MM.1S (cell line): Measurements from ENCODE around the gene FRAT1.

Source experiments
- DNase-seq: peaks from one replicate; pipeline ENCODE4 v3.0.0-alpha.2; 2015
- H2AFZ ChIP-seq: fragments of 300-600 bp; sonication (generic); 2 replicates; pipeline ENCODE4 v1.6.0; 2016; ENCODE audit warnings: antibody characterized with exemption, low read length
- H3F3A ChIP-seq: fragments of 300-600 bp; sonication (generic); 2 replicates; pipeline ENCODE4 v1.6.1; 2016; ENCODE audit warnings: mild to moderate bottlenecking, antibody characterized with exemption, low read length, moderate library complexity, mixed read lengths; ENCODE audit not compliant: insufficient read depth
- H3K27ac ChIP-seq: fragments of 300-600 bp; sonication (generic); 2 replicates; pipeline ENCODE4 v1.5.1; 2016; ENCODE audit warnings: mild to moderate bottlenecking, low read length
- H3K27me3 ChIP-seq: fragments of 300-600 bp; sonication (generic); replicated peaks from 2 replicates; pipeline ENCODE4 v1.6.0; 2016; ENCODE audit warnings: low read length; ENCODE audit not compliant: insufficient read depth
- H3K36me3 ChIP-seq: fragments of 300-600 bp; sonication (generic); replicated peaks from 2 replicates; pipeline ENCODE4 v1.6.1; 2016; ENCODE audit warnings: mild to moderate bottlenecking, low read length, mixed read lengths; ENCODE audit not compliant: insufficient read depth
- H3K4me1 ChIP-seq: fragments of 300-600 bp; sonication (generic); 2 replicates; pipeline ENCODE4 v1.6.1; 2016; ENCODE audit warnings: low read length, mixed read lengths
- H3K4me2 ChIP-seq: fragments of 300-600 bp; sonication (generic); 2 replicates; pipeline ENCODE4 v1.6.0; 2016; ENCODE audit warnings: low read depth, low read length
- H3K4me3 ChIP-seq: fragments of 300-600 bp; sonication (generic); 2 replicates; pipeline ENCODE4 v1.5.1; 2016; ENCODE audit warnings: low read length, mixed read lengths
- H3K79me2 ChIP-seq: fragments of 300-600 bp; sonication (generic); 2 replicates; pipeline ENCODE4 v1.6.1; 2016; ENCODE audit warnings: mixed run types, low read length, mixed read lengths
- H3K9ac ChIP-seq: fragments of 300-600 bp; sonication (generic); 2 replicates; pipeline ENCODE4 v1.6.1; 2016; ENCODE audit warnings: low read length, mixed read lengths
- H3K9me2 ChIP-seq: fragments of 300-600 bp; sonication (generic); replicated peaks from 2 replicates; pipeline ENCODE4 v1.6.1; 2016; ENCODE audit warnings: mild to moderate bottlenecking, low read length, mixed read lengths; ENCODE audit not compliant: insufficient read depth
- H3K9me3 ChIP-seq: fragments of 300-600 bp; sonication (generic); replicated peaks from 2 replicates; pipeline ENCODE4 v1.6.1; 2016; ENCODE audit warnings: mild to moderate bottlenecking, low read length, mixed read lengths; ENCODE audit not compliant: insufficient read depth
- H4K20me1 ChIP-seq: fragments of 300-600 bp; sonication (generic); 2 replicates; pipeline ENCODE4 v1.6.1; 2016; ENCODE audit warnings: mild to moderate bottlenecking, low read length, moderate library complexity, mixed read lengths; ENCODE audit not compliant: insufficient read depth
- CTCF ChIP-seq: fragments of 300-600 bp; sonication (generic); IDR thresholded peaks from 2 replicates; pipeline ENCODE4 v1.5.1; 2016; ENCODE audit warnings: antibody characterized with exemption, low read length, mixed read lengths
- EZH2 ChIP-seq: fragments of 300-600 bp; sonication (generic); optimal IDR thresholded peaks from 2 replicates; pipeline ENCODE3; 2017; ENCODE audit warnings: low read depth, mild to moderate bottlenecking, antibody characterized with exemption, low read length, mixed read lengths
- EZH2phosphoT487 ChIP-seq: fragments of 300-600 bp; sonication (generic); IDR thresholded peaks from 2 replicates; pipeline ENCODE4 v1.6.1; 2018; ENCODE audit warnings: antibody characterized with exemption, low read length

The FRAT1 gene

GRCh38 chr10:97347317-97347716 lies 28.2 kb downstream of the FRAT1 start:
- no peaks in the 10 kb centered on the region for H3K27me3 ChIP-seq
- H3K9me3 ChIP-seq = no peaks in the 10 kb centered on the region
- no peaks in the 10 kb centered on the region for H4K20me1 ChIP-seq
- H3K79me2 ChIP-seq = no peaks in the 10 kb centered on the region
- no peaks in the 10 kb centered on the region; the same call in 1 of the 2 replicates for H3F3A ChIP-seq
- no peaks in the 10 kb centered on the region for H3K36me3 ChIP-seq
- H2AFZ ChIP-seq = no peak overlapping the region
- H3K4me2 ChIP-seq = no peak overlapping the region
- no peak for DNase-seq
- no peaks in the 10 kb centered on the region for H3K9me2 ChIP-seq
- H3K27ac ChIP-seq = no peak overlapping the region
- no peak overlapping the region for H3K9ac ChIP-seq
- no peak for TF ChIP-seq CTCF
- no peak for TF ChIP-seq EZH2phosphoT487
- no peak for TF ChIP-seq EZH2
- H3K4me1 ChIP-seq = no peaks in the 10 kb centered on the region
- no peak overlapping the region for H3K4me3 ChIP-seq

GRCh38 chr10:97349752-97350513 lies 30.9 kb downstream of the FRAT1 start:
- Histone ChIP-seq H3K27ac (no peak overlapping the region), H4K20me1 (no peaks in the 10 kb centered on the region), H3K4me1 (no peaks in the 10 kb centered on the region), H3K79me2 (no peaks in the 10 kb centered on the region), H3K9me2 (no peaks in the 10 kb centered on the region), H3K36me3 (no peaks in the 10 kb centered on the region), H3K9me3 (no peaks in the 10 kb centered on the region), H3K9ac (no peak overlapping the region), H3K4me2 (no peak overlapping the region), H3K27me3 (no peaks in the 10 kb centered on the region), H3K4me3 (no peak overlapping the region), H2AFZ (no peak overlapping the region), H3F3A (no peaks in the 10 kb centered on the region)
- no peak for DNase-seq
- TF ChIP-seq EZH2 (no peak), CTCF (no peak), EZH2phosphoT487 (no peak)

GRCh38 chr10:97353945-97354344 lies 34.9 kb downstream of the FRAT1 start:
- Histone ChIP-seq H3K79me2 (no peaks in the 10 kb centered on the region), H3K9ac (no peak overlapping the region), H3K9me3 (no peaks in the 10 kb centered on the region), H3K27me3 (no peaks in the 10 kb centered on the region), H2AFZ (no peak overlapping the region), H4K20me1 (no peaks in the 10 kb centered on the region), H3K4me3 (no peak overlapping the region), H3F3A (no peaks in the 10 kb centered on the region), H3K4me2 (no peak overlapping the region), H3K9me2 (no peaks in the 10 kb centered on the region), H3K27ac (no peak overlapping the region), H3K4me1 (no peaks in the 10 kb centered on the region), H3K36me3 (no peaks in the 10 kb centered on the region)
- DNase-seq = no peak
- no peak for TF ChIP-seq EZH2

GRCh38 chr10:97355571-97355975 lies 36.5 kb downstream of the FRAT1 start:
- H3K79me2 ChIP-seq = no peaks in the 10 kb centered on the region
- no peaks in the 10 kb centered on the region for H3K9me2 ChIP-seq
- H2AFZ ChIP-seq = no peak overlapping the region
- no peak overlapping the region for H3K27ac ChIP-seq
- no peak overlapping the region for H3K4me3 ChIP-seq
- no peaks in the 10 kb centered on the region for H3K36me3 ChIP-seq
- no peak for DNase-seq
- no peaks in the 10 kb centered on the region for H3K9me3 ChIP-seq
- no peak overlapping the region for H3K9ac ChIP-seq
- H3K27me3 ChIP-seq = no peaks in the 10 kb centered on the region
- H3F3A ChIP-seq = no peaks in the 10 kb centered on the region
- no peaks in the 10 kb centered on the region for H4K20me1 ChIP-seq
- no peak overlapping the region for H3K4me2 ChIP-seq
- H3K4me1 ChIP-seq = no peaks in the 10 kb centered on the region
- no peak for TF ChIP-seq CTCF
- no peak for TF ChIP-seq EZH2phosphoT487
- TF ChIP-seq EZH2 = no peak
